ENCODE results near the gene GZMM.

The GZMM gene

DNA sequence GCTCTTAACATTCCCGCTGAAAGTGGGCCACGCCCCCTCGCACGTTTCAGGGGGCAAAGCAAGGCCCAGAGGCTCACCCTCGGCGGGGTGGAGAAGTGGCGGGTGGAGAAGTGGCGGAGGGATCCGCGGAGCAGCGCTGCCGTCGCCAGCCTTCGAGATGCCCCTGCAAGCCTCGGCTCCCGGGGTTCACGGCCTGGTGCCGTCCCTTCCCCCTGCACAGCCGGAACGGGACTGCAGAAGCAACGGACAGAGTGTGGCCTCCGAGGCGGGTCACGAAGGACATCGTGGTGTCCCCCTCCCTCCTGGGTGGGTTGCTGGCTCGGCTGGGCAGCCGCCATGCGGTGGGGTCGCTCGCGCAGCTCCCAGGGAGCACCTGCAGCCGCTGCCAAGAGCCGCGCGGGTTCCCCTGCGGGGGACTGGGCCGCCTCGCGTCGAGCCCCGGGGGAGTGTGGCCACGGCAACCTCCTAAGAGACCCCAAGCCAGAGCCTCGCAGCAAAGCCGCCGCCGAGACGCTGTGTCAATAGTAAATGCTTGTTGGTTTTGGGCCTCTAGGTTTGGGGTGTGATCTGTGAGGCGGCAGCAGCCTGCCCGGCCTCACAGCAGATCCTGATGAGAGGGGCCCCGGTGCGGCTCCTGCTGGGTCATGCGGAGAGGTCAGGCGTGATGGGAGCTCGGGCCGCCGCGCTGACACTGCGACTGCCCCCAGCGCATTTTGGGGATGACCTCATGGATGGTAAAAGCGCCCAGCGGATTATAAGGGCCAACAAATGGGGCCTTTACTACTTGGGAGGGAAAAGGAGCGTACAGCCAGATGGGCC lies 31.1 kb upstream of the GZMM start:
- no peak overlapping the region for H3K4me3 ChIP-seq (ENCODE audit: extremely low read depth, insufficient read depth, low read length, poor library complexity, severe bottlenecking)
- H3K4me1 ChIP-seq (ENCODE audit: control insufficient read depth, insufficient read depth, low read length, poor library complexity, severe bottlenecking), result peaks cover 20% of the 10 kb centered on the region
- H3K9me3 ChIP-seq (ENCODE audit: control insufficient read depth, low read length), result no peaks in the 10 kb centered on the region
- peaks cover 20% of the 10 kb centered on the region for H3K36me3 ChIP-seq (ENCODE audit: control insufficient read depth, insufficient read depth, low read length)
- WGBS, 2 experiments (ENCODE audit: insufficient coverage in 2 of 2), result 78 to 80% methylated on average over 41 to 46 of the region's 62 CpGs
- H3K27ac ChIP-seq (ENCODE audit: low read depth, low read length, severe bottlenecking), result peak overlapping the region; percentile 10

DNA sequence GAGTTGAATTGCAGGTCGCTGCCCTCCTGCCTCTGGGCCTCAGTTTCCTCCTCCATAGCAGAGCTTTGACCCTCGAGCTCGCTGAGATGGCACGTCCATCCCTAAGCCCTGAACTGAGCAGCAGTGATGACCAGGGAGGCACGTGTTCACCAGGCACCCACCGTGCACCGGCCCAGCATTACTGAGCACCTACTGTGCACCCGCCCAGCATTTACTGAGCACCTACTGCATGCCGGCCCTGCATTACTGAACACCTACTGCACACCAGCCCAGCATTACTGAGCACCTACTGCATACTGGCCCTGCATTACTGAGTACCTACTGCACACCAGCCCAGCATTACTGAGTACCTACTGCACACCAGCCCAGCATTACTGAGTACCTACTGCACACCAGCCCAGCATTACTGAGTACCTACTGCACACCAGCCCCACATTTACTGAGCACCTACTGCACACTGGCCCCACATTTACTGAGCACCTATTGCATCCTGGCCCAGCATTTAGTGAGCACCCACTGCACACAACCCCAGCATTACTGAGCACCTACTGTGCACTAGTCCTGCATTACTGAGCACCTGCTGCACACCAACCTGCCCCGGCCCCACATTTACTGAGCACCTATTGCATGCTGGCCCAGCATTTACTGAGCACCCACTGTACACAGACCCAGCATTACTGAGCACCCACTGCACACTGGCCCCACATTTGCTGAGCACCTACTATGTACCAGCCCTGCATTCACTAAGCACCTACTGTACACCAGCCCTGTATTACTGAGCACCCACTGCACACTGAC lies 30.3 kb upstream of the GZMM start:
- H3K36me3 ChIP-seq (ENCODE audit: control insufficient read depth, insufficient read depth, low read length), result peaks cover 20% of the 10 kb centered on the region
- WGBS, 2 experiments (ENCODE audit: insufficient coverage in 2 of 2), result 93 to 94% methylated on average over 10 of the region's 10 CpGs
- peaks cover 16% of the 10 kb centered on the region for H3K4me1 ChIP-seq (ENCODE audit: control insufficient read depth, insufficient read depth, low read length, poor library complexity, severe bottlenecking)
- no peaks in the 10 kb centered on the region for H3K9me3 ChIP-seq (ENCODE audit: control insufficient read depth, low read length)
- H3K4me3 ChIP-seq (ENCODE audit: extremely low read depth, insufficient read depth, low read length, poor library complexity, severe bottlenecking), result no peak overlapping the region
- H3K27ac ChIP-seq (ENCODE audit: low read depth, low read length, severe bottlenecking), result no peak overlapping the region

GRCh38 chr19:514166-514663 lies 29.6 kb upstream of the GZMM start:
- Histone ChIP-seq H3K4me1 (ENCODE audit: control insufficient read depth, insufficient read depth, low read length, poor library complexity, severe bottlenecking) (peaks cover 19% of the 10 kb centered on the region), H3K27ac (ENCODE audit: low read depth, low read length, severe bottlenecking) (no peak overlapping the region), H3K4me3 (ENCODE audit: extremely low read depth, insufficient read depth, low read length, poor library complexity, severe bottlenecking) (no peak overlapping the region), H3K9me3 (ENCODE audit: control insufficient read depth, low read length) (no peaks in the 10 kb centered on the region), H3K36me3 (ENCODE audit: control insufficient read depth, insufficient read depth, low read length) (peaks cover 16% of the 10 kb centered on the region)
- WGBS, 2 experiments (ENCODE audit: insufficient coverage in 2 of 2), result 96 to 97% methylated on average over 8 to 9 of the region's 9 CpGs

GRCh38 chr19:517721-518597 lies 25.9 kb upstream of the GZMM start:
- no peak overlapping the region for H3K4me3 ChIP-seq (ENCODE audit: extremely low read depth, insufficient read depth, low read length, poor library complexity, severe bottlenecking)
- no peaks in the 10 kb centered on the region for H3K9me3 ChIP-seq (ENCODE audit: control insufficient read depth, low read length)
- H3K36me3 ChIP-seq (ENCODE audit: control insufficient read depth, insufficient read depth, low read length), result peaks cover 22% of the 10 kb centered on the region
- H3K27ac ChIP-seq (ENCODE audit: low read depth, low read length, severe bottlenecking), result no peak overlapping the region
- H3K4me1 ChIP-seq (ENCODE audit: control insufficient read depth, insufficient read depth, low read length, poor library complexity, severe bottlenecking), result peaks cover 10% of the 10 kb centered on the region
- WGBS, 2 experiments (ENCODE audit: insufficient coverage in 2 of 2), result 62 to 76% methylated on average over 6 to 9 of the region's 10 CpGs

DNA sequence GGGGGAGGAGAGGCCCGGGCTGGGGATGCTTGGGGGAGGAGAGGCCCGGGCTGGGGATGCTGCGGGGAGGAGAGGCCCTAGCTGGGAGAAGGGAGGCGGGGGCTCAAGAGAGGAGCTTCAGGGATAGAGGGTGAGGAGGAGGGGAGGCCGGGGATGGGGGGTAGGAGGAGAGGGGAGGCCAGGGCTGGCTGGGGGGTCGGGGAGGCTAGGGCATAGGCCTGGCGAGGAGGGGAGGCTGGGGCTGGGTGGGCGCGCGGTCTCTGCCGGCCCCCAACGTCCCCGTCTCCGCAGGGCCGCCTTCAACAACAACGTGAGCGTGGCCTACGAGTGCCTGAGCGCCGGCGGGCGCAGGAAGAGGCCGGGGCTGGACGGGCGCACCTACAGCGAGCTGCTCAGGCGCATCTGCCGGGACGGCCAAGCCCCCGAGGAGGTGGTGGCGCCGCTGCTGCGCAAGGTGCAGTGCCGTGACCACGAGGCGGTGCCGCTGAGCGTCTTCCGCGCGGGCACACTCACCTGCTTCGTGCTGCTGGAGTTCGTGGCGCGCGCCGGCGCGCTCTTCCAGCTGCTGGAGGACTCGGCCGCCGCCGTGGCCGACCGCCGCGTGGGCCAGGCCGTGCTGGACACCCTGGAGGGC lies 25.1 kb upstream of the GZMM start:
- no peak overlapping the region for H3K27ac ChIP-seq (ENCODE audit: low read depth, low read length, severe bottlenecking)
- peaks cover 10% of the 10 kb centered on the region for H3K4me1 ChIP-seq (ENCODE audit: control insufficient read depth, insufficient read depth, low read length, poor library complexity, severe bottlenecking)
- 68 to 77% methylated on average over 44 to 56 of the region's 58 CpGs for WGBS, 2 experiments (ENCODE audit: insufficient coverage in 2 of 2)
- peaks cover 22% of the 10 kb centered on the region for H3K36me3 ChIP-seq (ENCODE audit: control insufficient read depth, insufficient read depth, low read length)
- no peaks in the 10 kb centered on the region for H3K9me3 ChIP-seq (ENCODE audit: control insufficient read depth, low read length)
- H3K4me3 ChIP-seq (ENCODE audit: extremely low read depth, insufficient read depth, low read length, poor library complexity, severe bottlenecking), result no peak overlapping the region

DNA sequence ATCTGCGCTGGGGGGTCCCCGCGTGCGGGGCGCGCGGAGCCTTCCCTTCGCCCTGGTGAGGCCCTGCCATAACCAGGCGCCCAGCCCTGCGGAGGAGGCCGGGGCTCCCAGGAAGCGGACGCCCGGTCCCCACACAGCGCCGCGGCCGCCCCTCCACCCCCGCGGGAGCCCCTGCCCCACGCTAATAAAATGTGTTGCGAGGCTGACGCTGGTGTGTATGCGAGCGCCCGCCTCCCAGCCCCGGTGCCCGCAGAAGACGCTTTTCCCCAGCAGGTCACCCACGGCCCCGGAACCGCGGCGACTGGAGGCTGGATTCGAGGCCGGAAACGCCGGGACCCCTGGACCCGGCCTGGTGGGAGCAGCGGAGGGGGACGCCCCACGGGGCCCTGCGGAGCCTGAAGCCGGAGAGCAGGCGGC lies 24.4 kb upstream of the GZMM start:
- Histone ChIP-seq H3K9me3 (ENCODE audit: control insufficient read depth, low read length) (no peaks in the 10 kb centered on the region), H3K4me1 (ENCODE audit: control insufficient read depth, insufficient read depth, low read length, poor library complexity, severe bottlenecking) (peaks cover 10% of the 10 kb centered on the region), H3K27ac (ENCODE audit: low read depth, low read length, severe bottlenecking) (no peak overlapping the region), H3K4me3 (ENCODE audit: extremely low read depth, insufficient read depth, low read length, poor library complexity, severe bottlenecking) (no peak overlapping the region), H3K36me3 (ENCODE audit: control insufficient read depth, insufficient read depth, low read length) (peaks cover 14% of the 10 kb centered on the region)
- 95 to 96% methylated on average over 44 to 45 of the region's 45 CpGs for WGBS, 2 experiments (ENCODE audit: insufficient coverage in 2 of 2)

GRCh38 chr19:522726-523125 lies 21.1 kb upstream of the GZMM start:
- Histone ChIP-seq H3K4me1 (ENCODE audit: control insufficient read depth, insufficient read depth, low read length, poor library complexity, severe bottlenecking) (peaks cover 5% of the 10 kb centered on the region), H3K36me3 (ENCODE audit: control insufficient read depth, insufficient read depth, low read length) (peaks cover 14% of the 10 kb centered on the region), H3K9me3 (ENCODE audit: control insufficient read depth, low read length) (no peaks in the 10 kb centered on the region), H3K4me3 (ENCODE audit: extremely low read depth, insufficient read depth, low read length, poor library complexity, severe bottlenecking) (no peak overlapping the region), H3K27ac (ENCODE audit: low read depth, low read length, severe bottlenecking) (no peak overlapping the region)
- 96 to 99% methylated on average over 10 to 12 of the region's 12 CpGs for WGBS, 2 experiments (ENCODE audit: insufficient coverage in 2 of 2)

- H3K27ac ChIP-seq (ENCODE audit: low read depth, low read length, severe bottlenecking), result no peak overlapping the region
- 83 to 84% methylated on average over 25 to 26 of the region's 29 CpGs for WGBS, 2 experiments (ENCODE audit: insufficient coverage in 2 of 2)
- no peaks in the 10 kb centered on the region for H3K9me3 ChIP-seq (ENCODE audit: control insufficient read depth, low read length)
- H3K36me3 ChIP-seq (ENCODE audit: control insufficient read depth, insufficient read depth, low read length), result peaks cover 14% of the 10 kb centered on the region
- no peak overlapping the region for H3K4me3 ChIP-seq (ENCODE audit: extremely low read depth, insufficient read depth, low read length, poor library complexity, severe bottlenecking)
- no peaks in the 10 kb centered on the region for H3K4me1 ChIP-seq (ENCODE audit: control insufficient read depth, insufficient read depth, low read length, poor library complexity, severe bottlenecking)
Measured at GRCh38 chr19:524062-524674, 19.7 kb upstream of the GZMM start.

GRCh38 chr19:525029-525428 lies 18.8 kb upstream of the GZMM start:
- Histone ChIP-seq H3K4me3 (ENCODE audit: extremely low read depth, insufficient read depth, low read length, poor library complexity, severe bottlenecking) (no peak overlapping the region), H3K4me1 (ENCODE audit: control insufficient read depth, insufficient read depth, low read length, poor library complexity, severe bottlenecking) (no peaks in the 10 kb centered on the region), H3K9me3 (ENCODE audit: control insufficient read depth, low read length) (no peaks in the 10 kb centered on the region), H3K27ac (ENCODE audit: low read depth, low read length, severe bottlenecking) (no peak overlapping the region), H3K36me3 (ENCODE audit: control insufficient read depth, insufficient read depth, low read length) (peaks cover 6% of the 10 kb centered on the region)
- 66 to 67% methylated on average over 11 of the region's 18 CpGs for WGBS, 2 experiments (ENCODE audit: insufficient coverage in 2 of 2)

Data from mesodermal cell (in vitro differentiated cells).